Fibroblast of villous mesenchyme (primary cell): ENCODE results near the gene TAF7. TPM values are rescaled to one million over a fixed set of nuclear protein-coding genes. Genes with fewer than 3 reads are reported as not detected.

ENCODE experiments used
- DNase-seq: peaks from one replicate; pipeline ENCODE4 v3.0.0-alpha.2; 2010; ENCODE audit warnings: low read depth
- H3K4me3 ChIP-seq: 2 replicates; pipeline ENCODE4 v1.5.1; 2011; ENCODE audit warnings: low read depth, mild to moderate bottlenecking, low read length
- CTCF ChIP-seq: IDR thresholded peaks from 2 replicates; pipeline ENCODE4 v1.5.1; 2012; ENCODE audit warnings: low read depth, mild to moderate bottlenecking, low read length; ENCODE audit not compliant: insufficient read depth
- total RNA-seq: library from RNA; depleted of rRNA; stranded (reverse); fragments of >200 nt; gene quantifications from 2 replicates; pipeline ENCODE4 v1.2.3, GENCODE V29; 2012

The TAF7 gene
- total RNA-seq, 1 donor = 73.0 TPM

GRCh38 chr5:141269195-141269594 is 51.4 kb downstream of the TAF7 start:
- no peak for DNase-seq
- H3K4me3 ChIP-seq = no peak overlapping the region
- no peak for TF ChIP-seq CTCF

Other genes with a start within 250 kb of the TAF7 start
- gene PCDHB2, start 226.2 kb downstream of the TAF7 start, total RNA-seq = under 0.01 and 0.32 TPM in 2 replicates
- 0.32 and 0.43 TPM in 2 replicates for gene PCDHB3, start 220.3 kb downstream of the TAF7 start, total RNA-seq
- under 0.01 TPM in 2 replicates for gene PCDHB4, start 199.0 kb downstream of the TAF7 start, total RNA-seq
- gene PCDHB5, start 185.6 kb downstream of the TAF7 start, total RNA-seq = under 0.01 and 0.32 TPM in 2 replicates
- under 0.01 TPM in 2 replicates for gene PCDHB6, start 170.7 kb downstream of the TAF7 start, total RNA-seq
- under 0.01 and 0.43 TPM in 2 replicates for gene PCDHB7, start 148.1 kb downstream of the TAF7 start, total RNA-seq
- gene PCDHB8, start 143.0 kb downstream of the TAF7 start, total RNA-seq = under 0.01 TPM in 2 replicates
- gene PCDHB16, start 138.4 kb downstream of the TAF7 start, total RNA-seq = under 0.01 and 0.32 TPM in 2 replicates
- under 0.01 and 0.64 TPM in 2 replicates for gene PCDHB9, start 133.6 kb downstream of the TAF7 start, total RNA-seq
- gene PCDHB10, start 128.4 kb downstream of the TAF7 start, total RNA-seq = under 0.01 and 0.32 TPM in 2 replicates
- gene PCDHB11, start 121.2 kb downstream of the TAF7 start, total RNA-seq = 0.32 TPM in 1 of 2 replicates, not detected in the other
- under 0.01 TPM in 1 of 2 replicates, not detected in the other for gene PCDHB12, start 112.1 kb downstream of the TAF7 start, total RNA-seq
- gene PCDHB13, start 106.9 kb downstream of the TAF7 start, total RNA-seq = under 0.01 and 0.32 TPM in 2 replicates
- 0.32 and 0.43 TPM in 2 replicates for gene PCDHB14, start 97.4 kb downstream of the TAF7 start, total RNA-seq
- under 0.01 TPM in 2 replicates for gene PCDHB15, start 75.4 kb downstream of the TAF7 start, total RNA-seq
- gene SLC25A2, start 16.7 kb downstream of the TAF7 start, total RNA-seq = under 0.01 and 0.64 TPM in 2 replicates
- gene PCDHGA1, start 9.7 kb upstream of the TAF7 start, total RNA-seq = 0.64 and 0.86 TPM in 2 replicates
- 2.6 and 3.0 TPM in 2 replicates for gene PCDHGA2, start 18.0 kb upstream of the TAF7 start, total RNA-seq
- gene PCDHGA3, start 23.0 kb upstream of the TAF7 start, total RNA-seq = 3.2 and 4.3 TPM in 2 replicates
- gene PCDHGB1, start 29.3 kb upstream of the TAF7 start, total RNA-seq = 2.2 and 2.3 TPM in 2 replicates
- 4.5 and 7.3 TPM in 2 replicates for gene PCDHGA4, start 34.2 kb upstream of the TAF7 start, total RNA-seq
- gene PCDHGB2, start 39.2 kb upstream of the TAF7 start, total RNA-seq = 2.3 and 2.6 TPM in 2 replicates
- 1.3 and 1.9 TPM in 2 replicates for gene PCDHGA5, start 43.4 kb upstream of the TAF7 start, total RNA-seq
- 3.9 and 5.2 TPM in 2 replicates for gene PCDHGB3, start 49.5 kb upstream of the TAF7 start, total RNA-seq
- 4.7 and 4.8 TPM in 2 replicates for gene PCDHGA6, start 53.1 kb upstream of the TAF7 start, total RNA-seq
- 3.5 and 4.5 TPM in 2 replicates for gene PCDHGA7, start 62.0 kb upstream of the TAF7 start, total RNA-seq
- gene PCDHGB4, start 66.9 kb upstream of the TAF7 start, total RNA-seq = 11.0 and 13.4 TPM in 2 replicates
- 3.0 and 3.2 TPM in 2 replicates for gene PCDHGA8, start 71.8 kb upstream of the TAF7 start, total RNA-seq
- 23.2 and 25.0 TPM in 2 replicates for gene PCDHGB5, start 77.2 kb upstream of the TAF7 start, total RNA-seq
- 4.7 and 5.2 TPM in 2 replicates for gene PCDHGA9, start 82.0 kb upstream of the TAF7 start, total RNA-seq
- 4.2 and 4.3 TPM in 2 replicates for gene PCDHGB6, start 87.2 kb upstream of the TAF7 start, total RNA-seq
- 11.7 and 12.2 TPM in 2 replicates for gene PCDHGA10, start 92.2 kb upstream of the TAF7 start, total RNA-seq
- gene PCDHGB7, start 96.9 kb upstream of the TAF7 start, total RNA-seq = 11.2 and 12.6 TPM in 2 replicates
- gene PCDHGA11, start 100.3 kb upstream of the TAF7 start, total RNA-seq = 11.0 and 15.5 TPM in 2 replicates
- 15.5 and 18.7 TPM in 2 replicates for gene PCDHGA12, start 109.7 kb upstream of the TAF7 start, total RNA-seq
- 35.4 and 36.3 TPM in 2 replicates for gene PCDHGC3, start 155.2 kb upstream of the TAF7 start, total RNA-seq
- gene PCDHGC4, start 164.2 kb upstream of the TAF7 start, total RNA-seq = 2.6 and 2.9 TPM in 2 replicates
- gene PCDHGC5, start 168.3 kb upstream of the TAF7 start, total RNA-seq = 2.6 TPM in 2 replicates